ENCODE data around the gene OPHN1. TPM values are rescaled to one million over a fixed set of nuclear protein-coding genes. Genes with fewer than 3 reads are reported as not detected.

The OPHN1 gene
- total and polyA plus RNA-seq, 2 experiments from 2014 or later, result 2.2 to 3.8 TPM

DNA sequence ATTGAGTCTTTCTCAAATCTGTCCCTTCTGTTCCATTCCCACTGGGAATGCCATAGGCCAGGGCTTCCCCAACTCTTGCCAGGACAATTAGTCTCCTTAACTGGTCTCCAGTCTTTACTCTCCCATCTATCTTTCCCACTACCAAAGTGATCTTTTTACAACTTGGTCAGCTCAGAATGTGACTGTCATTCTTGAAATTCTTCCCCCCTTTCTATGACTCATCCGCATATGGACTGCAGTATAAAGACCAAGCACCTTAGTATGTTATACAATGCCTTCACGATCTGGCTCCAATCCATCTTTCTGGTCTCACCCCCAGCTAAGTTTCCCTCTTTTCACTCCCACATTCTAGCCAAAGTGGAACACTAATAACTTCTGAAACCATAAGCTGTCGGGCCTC lies 383.8 kb downstream of the OPHN1 start:
- H3K27ac Mint-ChIP-seq, result no peak overlapping the region
- peaks cover 3% of the 10 kb centered on the region for H3K27me3 Mint-ChIP-seq (ENCODE audit: insufficient read depth, low read depth, poor library complexity)
- H3K4me3 ChIP-seq, result no peak overlapping the region
- H3K27ac ChIP-seq (ENCODE audit: low read depth), result no peak overlapping the region
- no peaks in the 10 kb centered on the region for H3K9me2 ChIP-seq (ENCODE audit: insufficient read depth)
- no peaks in the 10 kb centered on the region for H3K36me3 ChIP-seq (ENCODE audit: insufficient read depth)
- H3K4me2 ChIP-seq, result no peak overlapping the region
- no peaks in the 10 kb centered on the region; the same call in 1 of the 3 replicates for H3K36me3 Mint-ChIP-seq (ENCODE audit: low read depth)
- H3K9me3 Mint-ChIP-seq, result no peaks in the 10 kb centered on the region
- H3F3A ChIP-seq (replicated peaks; ENCODE audit: low read depth), result no peaks in the 10 kb centered on the region
- ATAC-seq, result no peak
- no peak overlapping the region for H3K4me3 Mint-ChIP-seq
- H3K4me1 Mint-ChIP-seq, result no peaks in the 10 kb centered on the region
- no peaks in the 10 kb centered on the region for H3K4me1 ChIP-seq (ENCODE audit: insufficient read depth)
- no peak for TF ChIP-seq CREB1 (CRISPR knock-in tag; IDR thresholded peaks at IDR 0.05; ENCODE audit: low read depth)
- no peak for TF ChIP-seq STAT1 (IDR thresholded peaks at IDR 0.05; ENCODE audit: unreplicated experiment)
- no peak for TF ChIP-seq JUNB (IDR thresholded peaks at IDR 0.05; ENCODE audit: unreplicated experiment)
- TF ChIP-seq, protein P1, sequence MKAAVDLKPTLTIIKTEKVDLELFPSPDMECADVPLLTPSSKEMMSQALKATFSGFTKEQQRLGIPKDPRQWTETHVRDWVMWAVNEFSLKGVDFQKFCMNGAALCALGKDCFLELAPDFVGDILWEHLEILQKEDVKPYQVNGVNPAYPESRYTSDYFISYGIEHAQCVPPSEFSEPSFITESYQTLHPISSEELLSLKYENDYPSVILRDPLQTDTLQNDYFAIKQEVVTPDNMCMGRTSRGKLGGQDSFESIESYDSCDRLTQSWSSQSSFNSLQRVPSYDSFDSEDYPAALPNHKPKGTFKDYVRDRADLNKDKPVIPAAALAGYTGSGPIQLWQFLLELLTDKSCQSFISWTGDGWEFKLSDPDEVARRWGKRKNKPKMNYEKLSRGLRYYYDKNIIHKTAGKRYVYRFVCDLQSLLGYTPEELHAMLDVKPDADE (IDR thresholded peaks at IDR 0.05), result no peak
- TF ChIP-seq, protein P2, sequence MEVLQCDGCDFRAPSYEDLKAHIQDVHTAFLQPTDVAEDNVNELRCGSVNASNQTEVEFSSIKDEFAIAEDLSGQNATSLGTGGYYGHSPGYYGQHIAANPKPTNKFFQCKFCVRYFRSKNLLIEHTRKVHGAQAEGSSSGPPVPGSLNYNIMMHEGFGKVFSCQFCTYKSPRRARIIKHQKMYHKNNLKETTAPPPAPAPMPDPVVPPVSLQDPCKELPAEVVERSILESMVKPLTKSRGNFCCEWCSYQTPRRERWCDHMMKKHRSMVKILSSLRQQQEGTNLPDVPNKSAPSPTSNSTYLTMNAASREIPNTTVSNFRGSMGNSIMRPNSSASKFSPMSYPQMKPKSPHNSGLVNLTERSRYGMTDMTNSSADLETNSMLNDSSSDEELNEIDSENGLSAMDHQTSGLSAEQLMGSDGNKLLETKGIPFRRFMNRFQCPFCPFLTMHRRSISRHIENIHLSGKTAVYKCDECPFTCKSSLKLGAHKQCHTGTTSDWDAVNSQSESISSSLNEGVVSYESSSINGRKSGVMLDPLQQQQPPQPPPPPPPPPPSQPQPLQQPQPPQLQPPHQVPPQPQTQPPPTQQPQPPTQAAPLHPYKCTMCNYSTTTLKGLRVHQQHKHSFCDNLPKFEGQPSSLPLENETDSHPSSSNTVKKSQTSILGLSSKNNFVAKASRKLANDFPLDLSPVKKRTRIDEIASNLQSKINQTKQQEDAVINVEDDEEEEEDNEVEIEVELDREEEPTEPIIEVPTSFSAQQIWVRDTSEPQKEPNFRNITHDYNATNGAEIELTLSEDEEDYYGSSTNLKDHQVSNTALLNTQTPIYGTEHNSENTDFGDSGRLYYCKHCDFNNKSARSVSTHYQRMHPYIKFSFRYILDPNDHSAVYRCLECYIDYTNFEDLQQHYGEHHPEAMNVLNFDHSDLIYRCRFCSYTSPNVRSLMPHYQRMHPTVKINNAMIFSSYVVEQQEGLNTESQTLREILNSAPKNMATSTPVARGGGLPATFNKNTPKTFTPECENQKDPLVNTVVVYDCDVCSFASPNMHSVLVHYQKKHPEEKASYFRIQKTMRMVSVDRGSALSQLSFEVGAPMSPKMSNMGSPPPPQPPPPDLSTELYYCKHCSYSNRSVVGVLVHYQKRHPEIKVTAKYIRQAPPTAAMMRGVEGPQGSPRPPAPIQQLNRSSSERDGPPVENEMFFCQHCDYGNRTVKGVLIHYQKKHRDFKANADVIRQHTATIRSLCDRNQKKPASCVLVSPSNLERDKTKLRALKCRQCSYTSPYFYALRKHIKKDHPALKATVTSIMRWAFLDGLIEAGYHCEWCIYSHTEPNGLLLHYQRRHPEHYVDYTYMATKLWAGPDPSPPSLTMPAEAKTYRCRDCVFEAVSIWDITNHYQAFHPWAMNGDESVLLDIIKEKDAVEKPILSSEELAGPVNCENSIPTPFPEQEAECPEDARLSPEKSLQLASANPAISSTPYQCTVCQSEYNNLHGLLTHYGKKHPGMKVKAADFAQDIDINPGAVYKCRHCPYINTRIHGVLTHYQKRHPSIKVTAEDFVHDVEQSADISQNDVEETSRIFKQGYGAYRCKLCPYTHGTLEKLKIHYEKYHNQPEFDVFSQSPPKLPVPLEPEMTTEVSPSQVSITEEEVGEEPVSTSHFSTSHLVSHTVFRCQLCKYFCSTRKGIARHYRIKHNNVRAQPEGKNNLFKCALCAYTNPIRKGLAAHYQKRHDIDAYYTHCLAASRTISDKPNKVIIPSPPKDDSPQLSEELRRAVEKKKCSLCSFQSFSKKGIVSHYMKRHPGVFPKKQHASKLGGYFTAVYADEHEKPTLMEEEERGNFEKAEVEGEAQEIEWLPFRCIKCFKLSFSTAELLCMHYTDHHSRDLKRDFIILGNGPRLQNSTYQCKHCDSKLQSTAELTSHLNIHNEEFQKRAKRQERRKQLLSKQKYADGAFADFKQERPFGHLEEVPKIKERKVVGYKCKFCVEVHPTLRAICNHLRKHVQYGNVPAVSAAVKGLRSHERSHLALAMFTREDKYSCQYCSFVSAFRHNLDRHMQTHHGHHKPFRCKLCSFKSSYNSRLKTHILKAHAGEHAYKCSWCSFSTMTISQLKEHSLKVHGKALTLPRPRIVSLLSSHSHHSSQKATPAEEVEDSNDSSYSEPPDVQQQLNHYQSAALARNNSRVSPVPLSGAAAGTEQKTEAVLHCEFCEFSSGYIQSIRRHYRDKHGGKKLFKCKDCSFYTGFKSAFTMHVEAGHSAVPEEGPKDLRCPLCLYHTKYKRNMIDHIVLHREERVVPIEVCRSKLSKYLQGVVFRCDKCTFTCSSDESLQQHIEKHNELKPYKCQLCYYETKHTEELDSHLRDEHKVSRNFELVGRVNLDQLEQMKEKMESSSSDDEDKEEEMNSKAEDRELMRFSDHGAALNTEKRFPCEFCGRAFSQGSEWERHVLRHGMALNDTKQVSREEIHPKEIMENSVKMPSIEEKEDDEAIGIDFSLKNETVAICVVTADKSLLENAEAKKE (CRISPR knock-in tag; IDR thresholded peaks at IDR 0.05), result no peak
- TF ChIP-seq ZNF331 (CRISPR knock-in tag; IDR thresholded peaks at IDR 0.05; ENCODE audit: low read depth), result no peak
- no peak for TF ChIP-seq POLR2AphosphoS5 (IDR thresholded peaks at IDR 0.05; ENCODE audit: low read depth)
- TF ChIP-seq NANOG (IDR thresholded peaks at IDR 0.05; ENCODE audit: borderline replicate concordance), result no peak
- TF ChIP-seq, protein P3, sequence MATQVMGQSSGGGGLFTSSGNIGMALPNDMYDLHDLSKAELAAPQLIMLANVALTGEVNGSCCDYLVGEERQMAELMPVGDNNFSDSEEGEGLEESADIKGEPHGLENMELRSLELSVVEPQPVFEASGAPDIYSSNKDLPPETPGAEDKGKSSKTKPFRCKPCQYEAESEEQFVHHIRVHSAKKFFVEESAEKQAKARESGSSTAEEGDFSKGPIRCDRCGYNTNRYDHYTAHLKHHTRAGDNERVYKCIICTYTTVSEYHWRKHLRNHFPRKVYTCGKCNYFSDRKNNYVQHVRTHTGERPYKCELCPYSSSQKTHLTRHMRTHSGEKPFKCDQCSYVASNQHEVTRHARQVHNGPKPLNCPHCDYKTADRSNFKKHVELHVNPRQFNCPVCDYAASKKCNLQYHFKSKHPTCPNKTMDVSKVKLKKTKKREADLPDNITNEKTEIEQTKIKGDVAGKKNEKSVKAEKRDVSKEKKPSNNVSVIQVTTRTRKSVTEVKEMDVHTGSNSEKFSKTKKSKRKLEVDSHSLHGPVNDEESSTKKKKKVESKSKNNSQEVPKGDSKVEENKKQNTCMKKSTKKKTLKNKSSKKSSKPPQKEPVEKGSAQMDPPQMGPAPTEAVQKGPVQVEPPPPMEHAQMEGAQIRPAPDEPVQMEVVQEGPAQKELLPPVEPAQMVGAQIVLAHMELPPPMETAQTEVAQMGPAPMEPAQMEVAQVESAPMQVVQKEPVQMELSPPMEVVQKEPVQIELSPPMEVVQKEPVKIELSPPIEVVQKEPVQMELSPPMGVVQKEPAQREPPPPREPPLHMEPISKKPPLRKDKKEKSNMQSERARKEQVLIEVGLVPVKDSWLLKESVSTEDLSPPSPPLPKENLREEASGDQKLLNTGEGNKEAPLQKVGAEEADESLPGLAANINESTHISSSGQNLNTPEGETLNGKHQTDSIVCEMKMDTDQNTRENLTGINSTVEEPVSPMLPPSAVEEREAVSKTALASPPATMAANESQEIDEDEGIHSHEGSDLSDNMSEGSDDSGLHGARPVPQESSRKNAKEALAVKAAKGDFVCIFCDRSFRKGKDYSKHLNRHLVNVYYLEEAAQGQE (IDR thresholded peaks at IDR 0.05; ENCODE audit: unreplicated experiment), result no peak
- TF ChIP-seq EZH2 (IDR thresholded peaks at IDR 0.05; ENCODE audit: low read depth, unreplicated experiment), result no peak
- no peak for TF ChIP-seq EZH2phosphoT487 (IDR thresholded peaks at IDR 0.05; ENCODE audit: unreplicated experiment)
- TF ChIP-seq ZNF114 (CRISPR knock-in tag; IDR thresholded peaks at IDR 0.05), result no peak
- no peaks in the 10 kb centered on the region for H3K79me2 ChIP-seq (replicated peaks; ENCODE audit: insufficient read depth)
- no peaks in the 10 kb centered on the region for H4K20me1 ChIP-seq (replicated peaks; ENCODE audit: insufficient read depth)
- DNase-seq (ENCODE audit: low spot score), result no peak
- H2AFZ ChIP-seq, result no peak overlapping the region
- H3K27me3 ChIP-seq (ENCODE audit: insufficient read depth), result no peaks in the 10 kb centered on the region
